BLaER1 (cell line): ENCODE data around the gene MAPK8.

Experiments used
- H3K27ac ChIP-seq: shearing (Covaris generic); formaldehyde crosslinking; 2 replicates; pipeline ENCODE4 v1.8.1; 2022
- H3K27me3 ChIP-seq: shearing (Covaris generic); formaldehyde crosslinking; 2 replicates; pipeline ENCODE4 v1.8.1; 2022
- H3K36me3 ChIP-seq: shearing (Covaris generic); formaldehyde crosslinking; 2 replicates; pipeline ENCODE4 v1.8.1; 2022
- H3K4me1 ChIP-seq: shearing (Covaris generic); formaldehyde crosslinking; 2 replicates; pipeline ENCODE4 v1.8.1; 2022
- H3K4me2 ChIP-seq: shearing (Covaris generic); formaldehyde crosslinking; 2 replicates; pipeline ENCODE4 v1.8.1; 2022
- H3K4me3 ChIP-seq: shearing (Covaris generic); formaldehyde crosslinking; 2 replicates; pipeline ENCODE4 v1.8.1; 2022
- H3K9ac ChIP-seq: shearing (Covaris generic); formaldehyde crosslinking; 2 replicates; pipeline ENCODE4 v1.8.1; 2022
- H3K9me3 ChIP-seq: shearing (Covaris generic); formaldehyde crosslinking; 2 replicates; pipeline ENCODE4 v1.8.1; 2022
- H4K20me1 ChIP-seq: shearing (Covaris generic); formaldehyde crosslinking; 2 replicates; pipeline ENCODE4 v1.8.1; 2022
- Cebpa-rat ChIP-seq: shearing (Covaris generic); IDR thresholded peaks from 2 replicates; pipeline ENCODE4 v1.8.1; 2022

MAPK8 gene

DNA sequence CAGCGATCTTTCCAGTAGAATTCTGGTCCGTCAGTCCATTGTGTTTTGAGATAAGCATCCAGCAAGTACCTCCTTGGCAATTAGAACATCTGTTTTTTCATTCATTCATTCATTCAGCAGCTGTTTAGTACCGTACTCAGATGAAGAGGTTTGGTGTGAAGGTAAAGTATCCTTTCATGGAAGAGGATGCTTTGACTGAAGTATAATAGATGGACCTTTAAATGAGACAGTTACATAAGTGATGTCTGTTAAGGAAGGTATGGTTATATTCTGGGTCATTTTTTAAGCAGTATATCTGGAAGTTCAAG, 1.2 kb downstream of the MAPK8 start:
- Histone ChIP-seq H3K9me3 (no peaks in the 10 kb centered on the region), H3K27me3 (no peaks in the 10 kb centered on the region), H3K36me3 (no peaks in the 10 kb centered on the region), H3K4me3 (peak overlapping the region; percentile 88), H3K9ac (peak overlapping the region; percentile 91), H3K4me1 (peaks cover 39% of the 10 kb centered on the region), H3K27ac (peak overlapping the region; percentile 87; the same call in 1 of the 2 replicates), H4K20me1 (peaks cover 56% of the 10 kb centered on the region), H3K4me2 (peak overlapping the region; percentile 81)
- no peak for TF ChIP-seq Cebpa-rat

DNA sequence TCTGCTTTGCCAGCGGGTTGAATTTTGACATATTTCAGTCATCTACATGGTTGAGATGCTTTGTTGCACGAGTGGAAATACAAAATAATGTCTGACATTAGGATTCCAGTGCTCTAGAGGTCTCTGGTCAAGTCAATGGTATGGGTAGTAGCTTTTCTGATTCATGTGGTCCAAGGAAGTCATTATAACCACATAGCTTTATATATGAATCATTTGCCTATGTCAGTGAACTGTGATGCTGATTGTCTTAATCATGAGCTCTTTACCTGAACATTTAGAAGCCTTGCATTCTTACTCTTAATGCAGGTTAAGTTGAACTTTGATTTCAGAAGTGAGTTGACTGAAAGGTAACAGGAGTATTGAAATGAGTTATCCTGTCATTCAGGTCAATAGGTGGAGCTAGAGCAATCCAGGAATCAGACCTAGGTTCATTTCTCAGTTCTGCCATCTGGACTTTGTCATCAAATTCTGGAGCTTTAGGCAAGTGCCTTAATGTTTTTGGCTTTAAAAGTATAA, 3.3 kb downstream of the MAPK8 start:
- TF ChIP-seq Cebpa-rat = no peak
- Histone ChIP-seq H3K9ac (no peak overlapping the region), H3K27ac (no peak overlapping the region), H3K4me3 (no peak overlapping the region), H3K36me3 (no peaks in the 10 kb centered on the region), H3K4me1 (peaks cover 39% of the 10 kb centered on the region), H4K20me1 (peaks cover 77% of the 10 kb centered on the region), H3K9me3 (no peaks in the 10 kb centered on the region), H3K27me3 (no peaks in the 10 kb centered on the region), H3K4me2 (no peak overlapping the region)

DNA sequence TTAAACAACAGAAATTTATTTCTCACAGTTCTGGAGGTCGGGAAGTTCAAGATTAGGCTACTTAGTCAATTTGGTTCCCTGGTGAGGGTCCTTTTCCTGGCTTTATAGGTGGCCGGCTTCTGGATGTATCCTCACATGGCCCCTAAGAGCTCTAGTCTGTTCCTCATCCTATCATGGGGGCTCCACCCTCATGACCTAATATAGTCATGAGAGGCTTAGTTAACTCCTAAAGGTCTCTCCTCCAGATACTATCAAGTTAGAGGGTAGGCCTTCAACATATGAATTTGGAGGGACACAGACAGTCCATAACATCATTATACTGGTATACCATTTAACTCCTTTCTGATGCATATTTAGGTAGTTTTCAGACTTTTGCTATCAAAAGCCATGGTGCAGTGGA, 7.6 kb downstream of the MAPK8 start:
- Histone ChIP-seq H3K4me1 (peaks cover 33% of the 10 kb centered on the region), H3K27ac (no peak overlapping the region), H3K36me3 (no peaks in the 10 kb centered on the region), H3K9me3 (no peaks in the 10 kb centered on the region), H3K4me2 (no peak overlapping the region), H3K9ac (no peak overlapping the region), H3K4me3 (no peak overlapping the region), H3K27me3 (no peaks in the 10 kb centered on the region), H4K20me1 (peaks cover 98% of the 10 kb centered on the region)
- TF ChIP-seq Cebpa-rat = no peak

DNA sequence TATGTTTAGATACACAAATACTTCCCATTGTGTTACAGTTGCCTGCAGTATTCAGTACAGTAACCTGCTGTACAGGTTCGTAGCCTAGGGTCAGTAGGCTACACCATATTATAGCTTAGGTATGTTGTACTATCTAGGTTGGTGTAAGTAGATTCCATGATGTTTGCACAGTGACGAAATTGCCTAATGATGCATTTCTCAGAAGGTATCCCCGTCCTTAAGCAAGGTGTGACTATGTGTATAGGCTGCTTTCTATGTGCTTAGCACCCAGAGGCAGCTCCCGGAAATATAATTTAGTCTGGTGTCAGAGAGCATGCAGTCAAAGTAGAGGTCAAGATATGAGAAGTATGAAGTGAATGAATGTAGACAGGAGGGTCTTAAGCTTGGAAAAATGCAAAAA, 9.8 kb downstream of the MAPK8 start:
- peaks cover 98% of the 10 kb centered on the region for H4K20me1 ChIP-seq
- TF ChIP-seq Cebpa-rat = no peak

DNA sequence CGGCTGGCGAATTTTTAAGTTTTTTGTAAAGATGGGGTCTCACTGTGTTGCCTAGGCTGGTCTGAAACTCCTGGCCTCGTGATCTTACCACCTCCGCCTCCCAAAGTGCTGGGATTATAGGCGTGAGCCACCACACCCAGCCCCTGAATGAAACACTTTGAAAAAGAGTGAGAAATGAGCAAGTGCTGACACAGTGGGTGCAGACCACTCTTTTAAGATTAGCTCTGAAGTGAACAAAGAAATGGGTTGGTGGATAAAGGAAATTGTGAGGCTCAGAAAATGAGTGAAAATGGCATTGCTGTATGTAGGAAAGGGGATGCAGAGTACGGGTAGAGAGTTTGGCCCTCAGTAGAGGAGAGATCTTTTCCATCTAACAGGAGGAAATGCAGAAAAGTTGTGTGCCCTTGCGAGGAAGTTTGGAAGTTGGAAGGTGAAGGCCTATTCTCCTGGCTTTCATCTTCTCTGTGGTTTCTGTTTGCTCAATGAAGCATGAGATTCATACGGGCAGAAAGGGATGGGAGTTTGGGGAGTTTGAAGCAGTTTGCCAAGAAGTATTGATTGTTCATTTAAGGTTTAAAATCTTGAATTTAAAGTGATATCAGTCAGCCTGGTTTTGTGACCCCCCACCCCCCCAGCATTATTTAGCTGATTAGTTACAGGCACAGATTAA, 11.0 kb downstream of the MAPK8 start:
- Histone ChIP-seq H3K4me2 (peak overlapping the region; percentile 42), H3K27me3 (no peaks in the 10 kb centered on the region), H3K27ac (no peak overlapping the region), H3K36me3 (peaks cover 16% of the 10 kb centered on the region), H3K4me1 (peaks cover 15% of the 10 kb centered on the region), H4K20me1 (peaks cover 98% of the 10 kb centered on the region), H3K4me3 (no peak overlapping the region), H3K9me3 (no peaks in the 10 kb centered on the region), H3K9ac (no peak overlapping the region)
- TF ChIP-seq Cebpa-rat = no peak

More for the DNA sequence above, 9.8 kb downstream of the MAPK8 start:
- Histone ChIP-seq H3K36me3 (peaks cover 16% of the 10 kb centered on the region), H3K4me3 (no peak overlapping the region), H3K4me2 (no peak overlapping the region), H3K9ac (no peak overlapping the region), H3K27me3 (no peaks in the 10 kb centered on the region), H3K4me1 (peaks cover 23% of the 10 kb centered on the region), H3K9me3 (no peaks in the 10 kb centered on the region), H3K27ac (no peak overlapping the region)

DNA sequence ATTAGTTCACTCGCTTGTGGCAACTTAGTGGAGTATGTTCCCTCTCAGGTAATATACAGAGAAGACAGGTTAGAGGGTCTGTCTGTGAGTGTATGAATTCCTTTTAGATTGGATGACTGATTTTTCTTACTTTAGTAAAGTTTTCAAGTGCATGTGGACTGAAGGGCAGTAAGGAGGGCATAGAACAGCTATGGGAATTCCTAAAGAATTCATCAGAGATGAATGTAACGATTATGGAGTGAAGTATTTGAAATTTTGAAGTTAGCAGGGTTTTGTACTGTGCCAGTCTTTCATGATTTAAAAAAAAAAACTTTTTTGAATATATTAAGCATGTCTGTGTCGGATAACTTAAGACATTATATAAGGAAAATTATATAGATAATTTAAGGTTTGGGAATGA, 15.5 kb downstream of the MAPK8 start:
- no peak overlapping the region for H3K9ac ChIP-seq
- H3K27ac ChIP-seq = no peak overlapping the region
- H3K4me3 ChIP-seq = no peak overlapping the region
- peaks cover 16% of the 10 kb centered on the region for H3K36me3 ChIP-seq
- H3K9me3 ChIP-seq = peaks cover 4% of the 10 kb centered on the region; the same call in 1 of the 2 replicates
- no peaks in the 10 kb centered on the region for H3K27me3 ChIP-seq
- no peak for TF ChIP-seq Cebpa-rat
- H3K4me1 ChIP-seq = peaks cover 13% of the 10 kb centered on the region
- no peak overlapping the region for H3K4me2 ChIP-seq
- peaks cover 93% of the 10 kb centered on the region for H4K20me1 ChIP-seq

DNA sequence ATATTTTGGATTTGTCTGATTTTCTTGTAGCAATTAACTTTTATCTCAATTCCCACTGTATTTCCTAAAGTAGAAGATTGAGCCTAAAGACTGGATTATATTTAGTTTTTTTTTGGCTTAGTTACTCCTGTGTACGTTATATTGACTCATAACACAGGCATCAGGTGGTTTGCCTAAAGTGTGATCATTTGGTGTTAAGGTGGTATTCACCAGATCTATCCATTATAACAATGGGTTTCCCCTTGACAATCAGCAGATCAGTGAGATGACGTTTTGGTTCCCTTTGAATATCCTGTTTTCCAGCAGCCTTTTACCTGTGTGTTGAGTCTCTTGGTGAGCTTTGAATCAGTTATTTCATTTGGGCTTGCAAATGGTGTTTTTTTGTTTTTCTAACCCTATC, 18.1 kb downstream of the MAPK8 start:
- H3K27me3 ChIP-seq = no peaks in the 10 kb centered on the region

DNA sequence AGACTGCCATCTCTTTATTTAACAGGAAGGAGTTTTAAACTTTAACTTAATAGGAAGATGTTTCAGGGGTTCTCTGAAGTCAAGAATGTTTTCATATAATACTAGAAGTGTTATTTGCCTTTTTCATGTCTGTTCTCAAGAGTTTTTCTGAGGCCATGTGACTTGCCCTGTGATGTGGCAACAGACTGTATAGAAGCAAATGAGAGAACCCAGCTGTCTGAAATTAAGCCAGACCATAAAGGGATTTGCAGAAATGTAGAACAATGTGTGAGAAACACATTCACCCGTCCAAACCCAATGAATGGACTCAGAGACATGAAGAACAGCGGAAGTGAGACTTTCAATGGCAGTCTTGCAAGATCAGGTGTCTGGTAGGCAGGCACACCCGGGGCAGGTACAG, 23.8 kb downstream of the MAPK8 start:
- Histone ChIP-seq H3K36me3 (peaks cover 47% of the 10 kb centered on the region), H3K4me1 (no peaks in the 10 kb centered on the region), H4K20me1 (peaks cover 88% of the 10 kb centered on the region), H3K9ac (no peak overlapping the region), H3K4me2 (no peak overlapping the region), H3K27me3 (no peaks in the 10 kb centered on the region), H3K4me3 (no peak overlapping the region), H3K27ac (no peak overlapping the region), H3K9me3 (no peaks in the 10 kb centered on the region)
- no peak for TF ChIP-seq Cebpa-rat

More for the DNA sequence above, 18.1 kb downstream of the MAPK8 start:
- H3K36me3 ChIP-seq = peaks cover 12% of the 10 kb centered on the region
- no peak overlapping the region for H3K4me3 ChIP-seq
- no peak overlapping the region for H3K4me2 ChIP-seq
- H3K9ac ChIP-seq = no peak overlapping the region
- no peaks in the 10 kb centered on the region for H3K4me1 ChIP-seq
- H3K27ac ChIP-seq = no peak overlapping the region
- no peak for TF ChIP-seq Cebpa-rat
- H4K20me1 ChIP-seq = peaks cover 91% of the 10 kb centered on the region
- peaks cover 4% of the 10 kb centered on the region; the same call in 1 of the 2 replicates for H3K9me3 ChIP-seq

DNA sequence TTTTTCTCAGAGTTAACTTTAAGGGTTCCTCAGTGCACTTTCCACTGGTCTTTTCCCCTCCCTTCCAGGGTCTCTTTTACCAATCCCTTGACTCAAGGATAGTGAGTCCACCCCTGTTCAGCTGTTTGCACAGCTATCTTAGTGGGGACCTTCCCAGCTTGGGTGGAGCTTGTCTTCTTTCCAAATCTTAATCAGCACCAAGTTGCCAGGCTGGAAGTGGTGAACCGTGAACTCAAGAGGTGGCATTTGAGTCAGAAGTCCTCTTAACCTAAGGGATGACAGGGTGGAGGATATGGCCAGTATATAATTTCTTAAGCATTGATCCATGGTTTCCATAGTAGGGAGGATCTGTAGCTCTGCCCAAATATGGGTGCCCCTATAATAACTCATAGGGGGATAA, 25.0 kb downstream of the MAPK8 start:
- H4K20me1 ChIP-seq = peaks cover 89% of the 10 kb centered on the region
- no peak for TF ChIP-seq Cebpa-rat

DNA sequence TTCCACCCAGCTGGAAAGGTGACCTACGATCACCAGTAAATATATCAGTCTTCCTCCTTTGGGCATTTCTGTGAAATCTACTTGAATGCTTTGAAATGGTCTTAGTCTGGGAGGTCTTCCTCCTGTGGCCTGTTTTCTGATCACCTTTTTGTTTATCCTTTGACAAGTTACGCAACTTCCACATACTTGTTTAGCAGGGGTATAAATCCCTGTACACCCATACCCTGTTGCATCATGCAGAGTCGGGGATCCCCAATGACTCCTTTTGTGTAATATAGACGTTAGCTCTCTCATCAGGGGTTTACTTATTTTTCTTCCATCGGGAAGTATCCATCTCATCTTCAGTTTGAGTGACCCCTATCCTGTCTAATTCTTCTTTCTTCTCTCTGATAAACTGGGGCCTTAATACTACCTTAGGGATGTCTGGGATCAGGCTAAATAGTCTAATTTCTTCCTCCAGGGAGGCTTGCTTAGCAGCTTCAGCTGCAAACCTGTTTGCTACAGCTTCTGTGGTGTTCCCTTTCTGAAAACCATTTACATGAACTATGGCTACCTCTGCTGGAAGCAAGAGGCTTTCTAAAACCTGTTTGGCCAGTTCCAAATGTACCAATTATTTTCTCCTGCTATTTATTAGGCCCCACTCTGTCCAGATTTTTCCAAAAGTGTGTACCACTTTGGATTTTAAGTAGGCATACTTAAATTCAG, 25.8 kb downstream of the MAPK8 start:
- no peak overlapping the region for H3K9ac ChIP-seq
- H3K36me3 ChIP-seq = peaks cover 47% of the 10 kb centered on the region
- peak; percentile 21; the same call in 1 of the 2 replicates for TF ChIP-seq Cebpa-rat
- H3K4me2 ChIP-seq = no peak overlapping the region
- no peak overlapping the region for H3K4me3 ChIP-seq
- H3K4me1 ChIP-seq = 0 out of 2 replicates have a peak, but pooled peaks cover 3% of the 10 kb centered on the region
- H3K9me3 ChIP-seq = no peaks in the 10 kb centered on the region
- H4K20me1 ChIP-seq = peaks cover 84% of the 10 kb centered on the region
- no peak overlapping the region for H3K27ac ChIP-seq
- H3K27me3 ChIP-seq = no peaks in the 10 kb centered on the region

More for the DNA sequence above, 25.0 kb downstream of the MAPK8 start:
- Histone ChIP-seq H3K36me3 (peaks cover 47% of the 10 kb centered on the region), H3K4me3 (no peak overlapping the region), H3K4me1 (no peaks in the 10 kb centered on the region), H3K9me3 (no peaks in the 10 kb centered on the region), H3K27ac (no peak overlapping the region), H3K27me3 (no peaks in the 10 kb centered on the region), H3K9ac (no peak overlapping the region), H3K4me2 (no peak overlapping the region)
